Muscle of back (tissue), 11 donors: ENCODE results near the gene OSBPL3. TPM values are rescaled to one million over a fixed set of nuclear protein-coding genes. Genes with fewer than 3 reads are reported as not detected.

Experiments used
- DNase-seq, 3 donors: peaks; one replicate each; pipeline versions ENCODE4 v3.0.0 to v3.0.0-alpha.2; 2013
- polyA plus RNA-seq, 10 donors: library from polyadenylated mRNA; unstranded; fragments of 120-200 nt; gene quantifications; one replicate each; pipeline ENCODE4 v1.2.1, GENCODE V29; 2013; ENCODE audit not compliant: insufficient read length in 10 of 10

OSBPL3 gene
- polyA plus RNA-seq, 10 donors, result 2.9 to 5.9 (median 3.8) TPM

DNA sequence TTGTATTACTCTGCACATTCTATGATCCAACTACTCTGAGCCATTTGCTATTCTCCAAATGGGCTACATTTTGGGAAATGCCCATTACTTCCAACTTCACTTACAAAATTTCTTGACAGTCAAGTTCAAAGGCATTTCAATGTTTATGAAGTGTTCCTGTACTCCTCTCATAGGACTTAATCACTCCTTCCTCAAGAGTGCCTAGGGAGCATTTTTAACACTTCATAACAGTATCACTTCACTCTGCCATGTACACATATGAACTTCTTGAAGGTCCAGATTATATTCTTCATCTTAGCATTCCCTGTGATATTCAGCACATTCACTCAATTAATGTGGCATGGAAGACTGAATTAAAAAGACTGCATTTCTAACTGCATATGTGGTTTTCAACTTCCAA is 21.6 kb downstream of the OSBPL3 start:
- no peak for DNase-seq

DNA sequence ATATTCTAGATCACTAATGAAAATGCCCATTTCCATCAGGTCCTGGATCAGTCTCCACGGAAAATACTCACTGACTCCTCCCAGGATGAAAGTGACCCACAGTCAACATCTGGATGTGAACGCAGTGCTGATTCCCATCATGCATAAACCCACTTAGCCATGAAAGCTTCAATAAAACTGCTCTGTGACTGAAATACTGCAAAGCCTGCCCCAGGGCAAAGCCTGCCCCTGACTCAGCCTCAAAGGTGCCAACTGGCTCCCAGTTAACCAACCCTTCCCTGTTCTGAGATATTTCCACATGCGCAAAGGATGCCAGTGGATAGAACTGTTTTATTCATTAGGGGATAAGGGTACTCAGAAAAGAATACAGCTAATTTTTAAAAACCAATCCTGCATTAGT is 24.0 kb downstream of the OSBPL3 start:
- no peak for DNase-seq

DNA sequence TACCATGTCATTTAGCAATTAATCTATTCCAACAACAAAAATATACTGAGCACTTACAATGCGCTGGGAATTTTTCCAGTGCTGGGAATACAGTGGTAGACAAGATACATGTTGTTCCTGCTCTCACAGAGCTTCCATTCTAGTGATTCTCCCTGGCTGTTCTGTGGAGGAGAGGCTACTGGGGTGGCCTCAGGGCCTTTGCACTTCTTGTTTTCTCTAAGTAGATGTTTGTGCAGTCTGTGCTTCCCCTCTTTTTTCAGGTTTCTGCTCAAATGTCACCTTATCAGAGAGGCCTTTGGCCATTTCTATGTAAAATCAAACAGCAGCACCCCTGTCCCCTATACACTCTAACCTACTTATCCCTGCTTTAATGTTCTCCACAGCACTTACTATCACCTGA is 24.7 kb downstream of the OSBPL3 start:
- no peak for DNase-seq

DNA sequence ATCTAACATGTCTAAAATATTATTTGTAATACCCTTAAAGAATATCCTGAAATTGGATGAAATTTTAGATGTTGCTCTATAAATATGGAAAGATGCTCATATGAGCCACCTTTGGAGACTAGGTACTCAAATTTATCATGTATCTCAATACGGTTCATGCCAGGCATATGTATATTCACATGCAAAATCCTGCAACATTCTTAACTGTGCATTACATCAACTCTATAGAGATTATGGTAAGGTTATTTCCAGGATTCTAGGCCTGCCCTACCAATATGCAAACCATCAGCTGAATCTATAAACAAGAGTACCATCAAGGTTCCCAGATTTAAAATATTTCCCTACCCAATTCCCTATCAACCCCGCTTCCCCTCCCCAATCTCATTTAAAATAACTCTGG is 27.5 kb downstream of the OSBPL3 start:
- no peak for DNase-seq

DNA sequence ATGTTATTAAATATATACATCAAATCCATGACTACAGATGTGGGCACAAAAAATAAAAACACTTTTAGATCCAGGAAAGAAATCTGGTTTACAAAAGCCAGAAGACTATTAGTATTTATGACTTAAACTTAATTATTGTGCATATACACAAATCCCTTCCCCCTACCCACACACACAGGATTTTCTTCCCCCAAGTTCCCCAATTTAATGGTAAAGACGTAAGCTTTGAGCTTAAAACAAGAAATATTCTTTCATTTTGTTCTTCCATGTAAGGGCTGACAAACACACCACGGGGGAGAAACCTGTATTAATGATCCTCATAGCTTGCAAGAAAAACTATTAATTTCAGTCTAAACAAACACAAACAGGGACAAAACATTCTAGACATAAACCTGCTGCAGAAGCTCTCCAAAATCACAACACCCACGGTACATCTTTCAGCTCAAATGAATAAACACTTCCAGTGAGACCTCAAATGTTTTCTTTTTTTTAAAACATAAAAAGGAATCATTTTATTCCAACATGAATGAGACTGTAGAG is 28.5 kb downstream of the OSBPL3 start:
- no peak for DNase-seq

DNA sequence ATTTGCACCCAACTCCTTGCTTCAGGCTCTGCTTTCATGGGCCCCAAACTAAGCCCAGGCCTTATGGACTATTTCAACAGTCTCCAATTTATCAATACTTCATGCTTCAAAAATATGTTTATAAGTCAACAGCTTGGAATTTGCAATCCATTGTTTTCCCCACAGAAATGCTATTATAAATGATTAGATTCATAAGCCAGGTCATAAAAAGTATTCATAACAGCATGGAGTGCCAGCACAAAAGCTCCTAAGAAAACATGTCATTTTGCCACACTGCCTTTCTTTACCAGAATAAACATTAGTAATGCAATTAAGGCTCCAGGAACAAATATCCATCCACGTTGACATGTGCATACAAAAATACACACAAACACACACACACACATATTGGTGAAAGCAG is 30.1 kb downstream of the OSBPL3 start:
- DNase-seq, result no peak

DNA sequence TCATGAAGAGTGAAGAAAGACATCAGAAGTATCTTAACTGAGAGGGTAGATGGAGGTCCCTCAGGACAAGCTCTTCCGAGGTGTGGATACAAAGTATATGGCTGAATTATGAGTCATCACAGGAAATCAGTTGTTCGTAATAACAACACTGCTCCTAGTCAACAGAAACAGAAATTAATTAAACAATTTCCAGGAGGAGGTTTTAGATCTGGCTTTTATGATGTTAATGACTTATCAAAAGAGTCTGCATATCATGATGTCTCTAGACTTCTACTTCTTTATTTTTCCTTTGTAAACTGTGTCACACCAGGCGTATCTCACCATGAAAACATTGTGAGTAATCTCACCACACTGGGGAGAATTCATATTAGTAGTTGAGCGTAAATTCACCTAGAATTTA is 31.2 kb downstream of the OSBPL3 start:
- DNase-seq, result no peak

DNA sequence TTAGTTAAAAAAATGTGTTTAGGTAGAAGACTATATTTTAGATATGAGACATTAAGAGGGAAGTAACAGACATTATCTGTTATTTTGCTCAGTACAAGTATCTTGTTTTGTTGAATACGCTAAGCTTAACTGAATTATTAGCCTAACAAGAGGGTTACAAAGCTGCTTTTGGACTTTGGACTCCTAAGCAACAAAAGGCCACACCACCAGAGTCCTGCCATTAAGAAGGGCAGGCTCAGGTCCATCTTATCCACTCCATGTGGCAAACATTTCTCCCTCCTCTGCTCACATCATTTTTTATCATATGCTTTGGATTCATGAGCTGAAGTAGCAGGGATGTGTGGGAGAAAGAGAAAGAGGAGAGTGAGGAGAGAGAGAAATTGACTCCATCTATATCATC is 33.5 kb downstream of the OSBPL3 start:
- DNase-seq, result no peak

DNA sequence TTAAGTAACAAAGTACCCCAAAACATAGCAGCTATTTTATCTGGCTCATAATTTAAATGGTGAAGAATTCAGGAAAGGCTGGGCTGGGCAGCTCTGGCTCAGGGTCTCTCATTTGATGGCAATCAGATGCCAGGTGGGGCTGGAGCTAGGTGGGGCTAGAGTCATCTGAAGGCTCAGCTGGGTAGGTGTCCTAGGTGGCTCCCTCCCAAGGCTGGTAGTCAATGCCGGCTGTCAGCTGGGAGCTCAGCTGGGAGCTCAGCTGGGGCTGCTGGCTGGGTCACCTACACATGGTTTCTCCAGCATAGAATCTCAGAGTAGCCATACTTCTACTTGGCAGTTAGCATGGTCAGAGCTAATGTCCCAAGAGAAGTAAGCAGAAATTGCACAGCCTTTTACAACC is 34.1 kb downstream of the OSBPL3 start:
- DNase-seq, result no peak

DNA sequence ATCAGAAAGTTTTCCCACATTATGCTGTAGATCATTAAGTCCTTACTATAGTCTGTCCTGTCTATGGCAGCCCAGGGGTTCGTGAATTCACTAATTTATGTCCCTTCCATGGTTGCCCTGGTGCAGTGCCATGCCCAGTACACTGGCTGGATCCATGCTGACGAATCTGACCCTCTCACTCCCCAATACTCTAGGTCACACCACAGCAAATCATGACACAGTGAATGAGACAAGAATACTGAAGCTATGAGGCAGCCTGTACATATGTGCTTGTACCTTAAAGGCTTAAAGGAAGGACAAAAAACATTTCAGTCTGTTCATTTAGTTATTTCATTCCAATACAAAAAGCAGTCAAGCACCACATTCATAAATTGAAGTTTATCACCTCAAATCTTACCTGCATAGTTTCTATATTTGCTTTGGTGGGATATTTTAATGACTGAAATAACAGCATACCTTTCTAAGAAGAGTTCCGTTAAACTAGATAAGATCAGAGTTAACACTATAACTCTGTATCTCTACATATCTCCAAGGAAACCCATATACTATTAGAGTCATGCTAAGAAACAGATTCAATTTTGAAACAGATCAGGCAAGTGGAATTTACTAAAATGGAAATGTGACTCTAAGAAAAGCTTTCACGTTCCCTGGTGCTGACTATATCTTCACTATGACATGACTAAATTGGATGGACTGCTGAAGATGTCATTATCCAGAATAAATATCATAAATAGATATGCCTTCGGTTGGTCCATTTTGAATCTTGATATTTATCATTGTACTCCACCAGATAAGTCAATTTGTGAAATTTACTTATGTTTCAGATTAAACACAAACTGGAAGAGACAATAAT is 36.7 kb downstream of the OSBPL3 start:
- no peak for DNase-seq

DNA sequence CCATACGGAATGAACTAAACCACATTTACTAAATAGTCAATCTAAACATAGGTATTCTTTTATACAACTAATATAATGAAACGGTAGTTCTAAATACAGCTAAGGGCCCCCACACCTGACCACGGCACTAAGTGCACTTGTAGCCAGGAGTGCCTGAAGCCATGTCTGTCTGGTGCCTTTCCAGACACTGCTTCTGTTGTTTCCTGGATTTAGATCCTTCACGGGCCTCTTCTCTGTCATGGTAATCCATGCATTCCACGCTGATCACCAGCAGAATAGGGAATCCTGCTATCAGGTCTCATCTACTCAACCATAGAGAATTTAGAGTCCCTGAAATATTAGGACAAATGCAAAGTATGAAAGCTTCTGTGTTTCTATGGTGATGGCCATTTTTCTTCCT is 37.8 kb downstream of the OSBPL3 start:
- DNase-seq, result no peak

DNA sequence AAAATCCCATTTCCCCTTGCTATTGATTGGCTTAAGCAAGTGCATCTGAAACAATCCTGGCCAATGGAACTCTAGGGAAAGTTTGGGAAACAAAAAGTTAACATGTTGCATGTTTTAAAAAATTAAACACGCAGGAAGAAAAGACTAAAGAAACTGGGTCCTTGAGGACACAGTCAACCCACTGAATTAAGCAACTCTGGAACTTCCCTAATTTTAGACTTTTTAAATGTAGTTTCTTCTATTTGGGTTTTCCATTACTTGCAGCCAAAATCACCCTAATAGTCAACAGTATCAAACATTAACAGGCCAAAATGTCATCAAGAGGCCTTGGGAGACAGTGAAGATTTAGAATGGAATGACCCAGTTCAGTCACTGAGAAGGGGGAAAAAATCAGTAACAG is 40.6 kb downstream of the OSBPL3 start:
- no peak for DNase-seq

DNA sequence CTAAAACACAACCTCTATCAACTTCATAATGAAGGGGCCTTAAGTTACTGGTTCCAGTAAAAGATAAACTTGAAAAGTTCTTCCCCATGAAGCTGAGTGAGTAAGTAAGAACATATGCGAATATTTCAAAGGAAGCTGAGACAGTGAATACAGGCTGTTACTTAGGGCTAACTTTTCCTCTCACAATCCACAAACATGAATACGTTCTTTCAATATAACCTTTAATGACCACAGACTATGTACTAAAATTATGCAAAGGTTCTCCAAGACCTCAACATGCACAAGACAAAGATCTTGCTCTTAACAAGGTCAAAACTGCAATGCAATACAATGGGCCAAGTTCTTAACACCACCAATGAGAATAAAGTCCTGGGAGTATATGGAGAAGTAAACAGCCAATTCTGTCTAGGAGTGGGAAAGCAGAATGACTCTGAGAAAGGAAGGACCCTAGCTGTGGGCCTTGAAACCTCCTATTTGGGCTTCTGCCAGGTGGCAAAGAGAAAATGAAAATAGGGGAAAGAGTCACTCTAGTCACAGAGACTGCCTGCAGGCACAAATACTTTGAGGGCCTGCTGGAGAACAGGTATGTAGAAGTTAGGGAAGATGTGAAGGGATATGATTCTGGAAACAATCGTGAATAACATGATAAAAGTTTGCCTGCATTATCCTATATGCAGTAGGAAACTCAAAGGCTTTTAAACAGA is 43.7 kb downstream of the OSBPL3 start:
- no peak for DNase-seq

DNA sequence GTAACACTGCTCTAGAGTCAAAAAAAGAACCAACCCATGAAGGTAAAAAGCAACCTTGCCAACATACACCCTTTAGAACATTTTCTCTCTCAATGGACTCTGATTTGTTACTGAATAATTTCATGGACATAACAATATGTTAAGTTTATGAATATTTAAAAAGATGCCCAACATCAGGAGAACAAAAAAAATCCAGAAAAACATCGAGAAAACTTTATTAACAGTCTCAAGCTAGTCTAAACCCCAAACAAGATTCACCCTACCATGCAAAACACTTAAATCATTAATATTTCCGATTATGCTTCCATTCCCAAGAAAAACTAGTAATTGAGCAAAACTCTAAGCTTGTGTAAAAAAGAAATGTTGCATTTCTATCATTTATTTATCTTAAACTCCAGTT is 46.7 kb downstream of the OSBPL3 start:
- DNase-seq, result no peak

DNA sequence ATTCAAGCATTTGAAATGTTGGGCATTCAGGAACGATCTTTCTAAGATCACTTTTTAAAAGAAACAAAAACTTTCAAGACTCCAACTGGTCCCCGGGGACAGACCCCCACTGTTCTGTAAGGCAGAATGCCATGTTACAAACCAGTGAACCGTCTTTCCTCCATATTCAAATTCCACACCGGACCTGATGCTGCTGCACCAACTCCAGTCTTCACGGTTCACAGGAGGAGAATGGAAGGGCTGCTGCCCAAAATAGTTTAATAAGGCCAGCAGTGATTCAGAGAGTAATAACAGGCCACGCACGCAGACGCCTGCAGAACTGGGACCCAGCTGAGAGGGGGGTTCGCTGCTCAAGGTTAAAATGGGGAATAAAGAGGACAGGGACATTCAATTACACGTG is 47.2 kb downstream of the OSBPL3 start:
- DNase-seq, result no peak

DNA sequence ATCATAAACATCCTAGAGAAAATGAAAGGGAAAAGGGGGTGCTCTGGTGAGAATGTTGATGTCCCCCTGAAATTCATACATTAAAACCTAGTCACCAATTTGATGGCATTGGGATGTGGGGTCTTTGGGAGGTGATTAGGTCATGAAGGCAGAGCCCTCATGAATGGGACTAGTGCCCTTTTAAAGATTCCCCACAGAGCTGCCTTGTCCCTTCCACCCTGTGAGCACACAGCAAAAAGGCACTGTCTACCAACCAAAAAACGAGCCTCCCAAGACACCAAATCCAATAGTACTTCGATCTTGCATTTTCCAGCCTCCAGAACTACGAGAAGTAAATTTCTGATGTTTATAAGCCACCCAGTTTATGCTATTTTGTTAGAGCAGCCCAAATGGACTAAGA is 47.6 kb downstream of the OSBPL3 start:
- no peak for DNase-seq

DNA sequence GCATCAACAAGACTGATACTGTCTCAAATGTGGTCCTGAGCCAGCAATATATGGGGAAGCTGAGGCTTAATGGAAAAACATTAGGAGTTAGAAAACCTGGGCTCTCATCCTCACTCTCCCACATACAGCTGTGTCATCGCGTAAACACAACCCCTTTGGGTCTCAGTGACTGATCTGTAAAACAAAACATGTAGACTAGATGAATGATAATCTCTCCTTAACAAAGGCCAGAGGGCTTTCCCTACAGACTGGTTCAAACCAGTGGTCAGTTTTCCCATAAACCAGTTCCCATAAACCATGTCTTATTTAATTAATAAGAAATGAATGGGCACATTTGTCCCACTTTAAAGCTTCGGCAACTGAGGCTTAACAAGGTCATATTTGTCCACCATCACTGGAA is 48.1 kb downstream of the OSBPL3 start:
- DNase-seq, result no peak

DNA sequence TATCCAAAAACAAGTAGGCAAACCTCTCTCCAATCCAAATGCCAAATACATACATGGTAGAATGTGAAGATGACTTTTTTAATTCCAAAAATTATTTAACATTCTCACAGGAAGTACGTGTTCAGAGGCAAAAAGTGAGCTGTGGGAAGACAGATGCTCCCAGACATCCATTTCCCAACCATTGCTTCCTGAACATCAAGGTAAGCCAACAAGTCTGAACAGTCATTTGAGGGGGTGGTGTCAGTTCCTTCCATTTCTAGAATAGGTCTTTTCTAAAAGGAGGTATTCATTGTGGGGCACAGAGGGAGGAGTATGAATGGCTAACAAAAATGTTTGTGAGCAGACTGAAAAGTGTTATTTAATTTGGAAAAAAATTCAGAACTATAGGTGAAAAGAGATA is 49.1 kb downstream of the OSBPL3 start:
- no peak for DNase-seq

DNA sequence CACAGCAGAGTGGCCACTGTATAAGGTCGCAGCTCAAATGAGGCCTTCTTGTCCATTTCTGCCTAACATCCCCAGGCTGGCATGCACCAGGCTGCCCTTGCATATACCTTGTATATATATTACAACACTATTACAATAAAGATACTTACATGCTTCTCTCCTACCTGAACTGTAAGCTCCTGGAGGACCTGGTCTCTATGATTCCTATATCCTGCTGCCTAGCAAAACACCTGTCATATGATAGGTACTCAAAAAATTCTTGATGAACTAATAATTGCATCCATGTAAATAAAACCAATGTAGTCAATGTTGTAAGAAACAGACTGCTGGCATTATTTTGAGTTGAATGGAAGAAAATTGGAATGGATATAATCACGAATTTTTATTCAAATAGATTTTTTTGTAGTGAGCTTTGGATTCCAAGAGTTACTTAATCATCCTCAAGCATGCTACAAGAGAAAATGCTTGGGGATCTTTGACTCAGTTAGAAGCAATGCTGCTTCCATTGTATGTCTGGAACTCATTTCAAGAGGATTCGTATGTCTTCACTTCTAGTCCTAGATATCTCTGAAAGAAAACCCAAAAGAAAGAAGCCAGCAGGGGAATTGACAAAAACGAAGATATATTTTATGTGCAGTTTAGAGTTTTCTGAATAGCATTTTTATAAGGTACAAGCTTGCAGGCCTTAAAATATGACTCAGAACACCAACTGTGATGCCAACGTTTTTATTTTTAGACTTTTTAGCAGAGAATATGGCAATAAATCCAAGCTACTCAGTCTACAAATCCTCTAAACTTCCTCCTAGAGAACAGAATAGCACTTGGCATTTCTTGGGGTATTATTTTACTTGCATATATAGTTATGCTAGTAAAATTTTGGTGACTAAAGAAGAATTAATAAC is 53.1 kb downstream of the OSBPL3 start:
- DNase-seq, result peak in 1 of 3 donors; percentile 38

DNA sequence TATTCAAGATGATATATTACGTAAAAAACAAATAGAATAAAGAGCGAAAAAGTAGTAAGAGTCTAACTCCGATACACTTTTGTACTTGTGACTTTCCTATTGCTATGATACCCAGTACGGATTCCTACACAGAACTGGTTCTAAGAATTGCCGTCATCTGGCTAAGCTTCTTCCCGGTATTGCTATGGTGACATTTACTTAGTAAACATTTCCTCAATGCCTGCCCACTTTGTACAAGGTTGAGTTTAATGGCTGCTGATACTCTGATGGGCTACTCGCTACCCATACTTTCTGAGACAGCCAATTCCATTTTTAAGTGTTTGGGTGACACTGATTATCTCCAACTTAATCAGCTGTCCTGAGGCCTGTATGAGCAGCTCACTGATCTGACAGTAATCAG is 55.6 kb downstream of the OSBPL3 start:
- DNase-seq, result no peak

DNA sequence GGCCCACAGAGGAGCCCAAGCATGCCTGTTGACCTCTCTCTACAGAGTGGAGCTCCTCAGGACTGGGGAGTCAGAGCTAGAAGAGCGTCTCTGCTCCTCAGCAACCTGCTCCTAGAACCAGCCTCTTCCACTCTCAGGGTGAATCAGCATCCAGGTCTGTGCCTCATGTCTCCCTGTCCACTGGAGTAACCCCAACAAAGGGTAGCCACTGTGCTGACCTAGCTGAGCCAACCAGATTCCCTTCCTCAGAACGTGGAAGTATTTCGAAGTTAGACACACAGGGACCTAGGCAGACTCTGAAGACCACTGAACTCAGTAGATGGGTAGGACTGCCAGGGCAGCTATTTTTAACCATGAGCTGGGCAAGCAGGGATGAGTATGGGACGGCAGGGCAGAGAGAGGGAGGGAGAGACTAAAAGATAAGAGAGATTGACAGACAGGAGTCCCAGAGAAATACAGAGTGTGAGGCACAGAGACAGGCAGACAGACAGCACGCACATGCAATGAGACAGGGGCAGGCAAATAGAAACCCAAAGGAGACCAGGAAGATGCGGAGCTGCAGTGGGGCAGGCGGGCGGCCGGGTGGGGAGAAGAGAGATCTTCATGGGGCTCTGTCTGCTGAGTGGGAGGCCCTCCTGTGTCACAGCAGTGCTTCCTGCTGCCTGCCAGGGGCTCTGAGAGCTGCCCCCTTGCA is 56.7 kb downstream of the OSBPL3 start:
- DNase-seq, result no peak
